ENCODE results near the gene ITPKC.

ITPKC gene

DNA sequence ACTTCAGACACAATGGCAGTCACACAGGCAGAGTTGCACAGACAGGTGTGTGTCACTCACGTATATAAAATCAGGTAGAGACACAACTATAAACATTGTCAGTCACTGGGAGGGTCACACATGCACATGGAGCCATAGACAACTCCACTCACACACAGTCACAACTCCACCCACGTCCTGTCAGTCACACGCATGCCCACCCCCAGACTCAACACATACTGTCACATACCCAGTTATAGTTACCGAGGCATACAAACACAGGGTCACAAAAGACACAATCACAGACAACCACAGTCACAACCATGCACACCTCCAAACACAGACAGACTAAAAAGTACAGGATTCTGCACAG is 27.9 kb upstream of the ITPKC start:
- no peak for DNase-seq (ENCODE audit: low spot score)
- in situ Hi-C loops (cut with MboI; ENCODE audit: low sequenced_read_pairs, unreplicated experiment): no loop called here
- TF ChIP-seq, protein P1, sequence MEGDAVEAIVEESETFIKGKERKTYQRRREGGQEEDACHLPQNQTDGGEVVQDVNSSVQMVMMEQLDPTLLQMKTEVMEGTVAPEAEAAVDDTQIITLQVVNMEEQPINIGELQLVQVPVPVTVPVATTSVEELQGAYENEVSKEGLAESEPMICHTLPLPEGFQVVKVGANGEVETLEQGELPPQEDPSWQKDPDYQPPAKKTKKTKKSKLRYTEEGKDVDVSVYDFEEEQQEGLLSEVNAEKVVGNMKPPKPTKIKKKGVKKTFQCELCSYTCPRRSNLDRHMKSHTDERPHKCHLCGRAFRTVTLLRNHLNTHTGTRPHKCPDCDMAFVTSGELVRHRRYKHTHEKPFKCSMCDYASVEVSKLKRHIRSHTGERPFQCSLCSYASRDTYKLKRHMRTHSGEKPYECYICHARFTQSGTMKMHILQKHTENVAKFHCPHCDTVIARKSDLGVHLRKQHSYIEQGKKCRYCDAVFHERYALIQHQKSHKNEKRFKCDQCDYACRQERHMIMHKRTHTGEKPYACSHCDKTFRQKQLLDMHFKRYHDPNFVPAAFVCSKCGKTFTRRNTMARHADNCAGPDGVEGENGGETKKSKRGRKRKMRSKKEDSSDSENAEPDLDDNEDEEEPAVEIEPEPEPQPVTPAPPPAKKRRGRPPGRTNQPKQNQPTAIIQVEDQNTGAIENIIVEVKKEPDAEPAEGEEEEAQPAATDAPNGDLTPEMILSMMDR (IDR thresholded peaks at IDR 0.05; ENCODE audit: borderline replicate concordance, control extremely low read depth, extremely low read depth, insufficient read depth, missing control alignments): no peak

DNA sequence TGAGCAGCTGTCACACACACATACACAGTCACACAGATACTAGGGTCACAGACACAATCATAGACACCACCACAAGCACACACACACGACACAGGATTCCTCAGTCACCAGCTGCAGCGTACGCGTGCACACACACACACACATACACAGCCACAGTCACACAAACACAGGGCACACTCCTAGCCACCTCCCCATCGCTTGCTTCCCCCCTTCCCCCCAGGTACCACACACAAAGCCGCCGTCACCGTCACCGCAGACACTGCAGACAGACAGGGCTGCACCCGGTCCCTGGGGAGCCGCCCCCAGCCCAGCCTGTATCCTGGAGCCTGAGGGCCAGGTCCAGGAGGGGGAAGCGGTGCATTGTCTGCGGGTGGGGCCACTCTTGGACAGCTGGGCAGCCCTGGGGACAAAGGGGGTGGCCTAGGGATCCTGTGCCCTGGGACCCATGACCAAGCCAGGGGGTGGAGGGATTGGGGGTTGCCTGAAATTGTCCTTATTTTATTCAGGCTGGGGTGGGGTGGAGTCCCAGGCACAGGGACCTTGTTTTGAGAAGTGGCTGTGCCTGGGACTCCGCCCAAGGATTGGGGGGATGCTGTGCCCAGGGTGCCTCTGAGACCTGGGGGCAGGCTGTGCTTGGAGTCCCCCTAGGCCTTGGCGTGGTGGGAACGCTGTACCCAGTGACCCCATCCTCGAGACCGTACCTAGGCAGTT is 27.4 kb upstream of the ITPKC start:
- TF ChIP-seq, protein P1 (IDR thresholded peaks at IDR 0.05; ENCODE audit: borderline replicate concordance, control extremely low read depth, extremely low read depth, insufficient read depth, missing control alignments): no peak
- peak; percentile 50 for DNase-seq (ENCODE audit: low spot score)
- in situ Hi-C loops (cut with MboI; ENCODE audit: low sequenced_read_pairs, unreplicated experiment): no loop called here

DNA sequence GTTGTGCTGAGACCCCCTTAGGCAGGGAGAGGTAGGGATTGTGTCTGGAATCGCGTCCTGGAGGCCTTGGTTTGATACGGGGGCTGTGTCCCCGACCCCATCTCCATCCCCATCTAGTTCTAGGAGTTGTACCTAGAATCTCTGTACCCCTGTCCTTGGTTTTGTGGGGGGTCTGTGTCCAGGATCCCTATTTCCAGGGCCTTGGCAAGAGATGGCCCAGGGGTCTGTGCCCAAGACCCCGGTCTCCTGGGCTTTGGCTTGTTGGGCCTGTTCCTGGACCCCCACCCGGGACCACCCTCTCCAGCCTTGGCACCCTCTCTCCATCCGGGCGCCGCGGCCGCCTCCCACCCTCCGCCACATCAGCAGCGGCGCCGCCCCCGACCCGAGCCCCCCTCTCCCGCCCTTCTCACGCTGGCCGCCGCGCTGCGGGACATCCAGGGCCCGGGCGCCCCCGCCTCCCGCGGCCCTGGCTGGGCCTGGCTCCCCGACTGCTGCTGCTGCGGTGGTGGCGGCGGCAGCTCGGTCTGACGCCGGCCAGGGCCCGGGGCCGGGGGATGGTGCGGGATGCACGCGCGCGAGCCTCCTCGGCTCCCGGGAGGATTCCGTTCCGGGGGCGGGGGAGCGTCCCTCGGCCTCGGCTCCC is 26.7 kb upstream of the ITPKC start, which contains the start of gene NUMBL:
Gene NUMBL (minus strand): TSS at position 602 of the 643 bp plus-strand sequence. CDS start 168 bp downstream, at position 434.
- TF ChIP-seq, protein P1 (IDR thresholded peaks at IDR 0.05; ENCODE audit: borderline replicate concordance, control extremely low read depth, extremely low read depth, insufficient read depth, missing control alignments): no peak
- in situ Hi-C loops (cut with MboI; ENCODE audit: low sequenced_read_pairs, unreplicated experiment): no loop called here
- DNase-seq (ENCODE audit: low spot score): no peak

DNA sequence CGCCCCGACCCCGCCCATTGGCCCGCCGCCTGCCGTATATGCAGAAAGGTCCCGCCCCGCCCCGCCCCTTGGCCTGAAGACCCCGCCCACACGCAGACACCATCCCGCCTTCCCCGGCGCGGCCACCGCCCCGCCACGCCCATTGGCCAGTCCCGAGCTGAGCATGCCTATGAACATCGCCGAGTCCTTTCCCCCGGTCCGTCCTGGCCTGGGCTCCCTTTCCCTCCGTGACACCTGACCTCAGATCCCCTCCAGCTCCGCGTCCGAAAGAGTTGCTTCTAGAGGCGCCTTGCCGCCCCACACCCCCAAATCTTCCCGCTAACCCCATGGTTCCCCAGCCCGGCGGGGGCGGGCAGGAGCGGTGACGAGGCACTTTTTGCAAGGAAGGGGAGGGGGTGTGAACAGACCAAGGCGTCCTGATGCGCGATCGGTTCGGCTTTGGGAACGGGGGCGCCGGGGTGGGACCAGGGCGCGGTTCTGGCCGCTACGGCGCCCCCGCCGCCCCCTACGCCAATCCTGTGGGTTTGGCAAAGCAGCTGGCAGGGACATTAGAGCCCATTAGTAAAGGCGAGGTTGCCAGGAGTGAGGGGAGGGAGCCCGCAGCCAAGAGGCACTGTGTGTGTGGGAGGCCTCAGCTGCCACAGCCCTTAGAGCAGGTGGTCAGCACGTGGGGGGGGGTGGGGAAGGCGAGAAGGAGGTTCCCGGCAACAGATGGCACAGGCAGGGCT is 26.1 kb upstream of the ITPKC start:
- TF ChIP-seq, protein P1 (IDR thresholded peaks at IDR 0.05; ENCODE audit: borderline replicate concordance, control extremely low read depth, extremely low read depth, insufficient read depth, missing control alignments): no peak
- in situ Hi-C loops (cut with MboI; ENCODE audit: low sequenced_read_pairs, unreplicated experiment): no loop called here
- DNase-seq (ENCODE audit: low spot score): peak; percentile 100

DNA sequence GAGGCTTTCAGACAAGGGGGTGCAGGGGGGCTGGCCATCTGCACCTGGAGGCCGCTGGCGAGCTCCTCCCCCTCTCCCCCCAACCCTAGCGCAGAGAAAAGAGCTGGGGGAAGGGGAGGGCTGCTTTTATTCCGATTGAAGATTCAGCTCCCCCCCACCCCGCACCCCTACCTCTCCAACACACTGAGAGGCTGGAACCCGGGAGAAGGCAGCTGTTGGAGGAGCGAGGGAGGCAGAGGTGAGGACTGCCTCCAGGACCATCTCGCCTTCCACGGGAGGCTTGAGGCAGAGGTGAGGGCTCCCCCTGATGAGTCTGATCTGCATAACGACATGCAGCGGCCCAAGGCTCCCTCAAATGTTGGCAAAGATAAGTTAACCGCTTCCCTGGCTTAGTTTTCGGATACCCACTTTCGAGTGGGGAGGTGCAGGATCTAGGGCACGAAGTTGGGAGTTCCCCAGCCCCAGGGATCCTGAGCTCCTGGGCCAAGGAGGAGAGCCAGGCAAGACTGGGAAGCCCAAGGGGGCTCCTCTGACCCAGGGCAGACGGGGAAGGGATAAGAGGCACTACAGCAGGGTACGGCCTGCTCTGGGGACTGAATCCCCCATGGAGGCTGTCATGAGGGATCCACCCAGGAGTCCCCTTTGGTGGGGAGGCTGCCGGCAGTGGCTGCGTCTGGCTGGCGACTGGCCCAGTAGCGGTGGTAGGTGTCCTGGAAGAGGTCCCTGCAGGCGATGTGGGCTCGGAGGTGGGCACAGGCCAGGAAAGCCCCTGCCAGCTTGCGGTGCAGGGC is 25.3 kb upstream of the ITPKC start:
- in situ Hi-C loops (cut with MboI; ENCODE audit: low sequenced_read_pairs, unreplicated experiment): no loop called here
- TF ChIP-seq, protein P1 (IDR thresholded peaks at IDR 0.05; ENCODE audit: borderline replicate concordance, control extremely low read depth, extremely low read depth, insufficient read depth, missing control alignments): no peak
- no peak for DNase-seq (ENCODE audit: low spot score)

DNA sequence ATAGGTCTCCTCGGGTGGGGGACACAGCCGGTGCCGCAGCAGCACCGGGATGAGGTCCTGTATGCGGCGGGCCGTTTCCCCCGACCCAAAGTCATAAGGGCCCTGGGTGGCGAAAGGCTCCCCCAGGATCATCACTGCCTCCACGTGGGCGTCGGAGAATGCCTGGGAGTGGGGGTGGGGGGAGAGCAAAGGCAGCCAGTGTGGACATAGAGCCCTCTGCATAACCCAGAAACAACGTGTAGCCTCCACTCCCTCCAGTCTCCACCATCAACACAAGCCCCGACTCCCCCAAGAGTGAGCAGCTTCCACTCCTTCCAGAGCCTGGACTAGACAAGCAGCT is 24.7 kb upstream of the ITPKC start:
- TF ChIP-seq, protein P1 (IDR thresholded peaks at IDR 0.05; ENCODE audit: borderline replicate concordance, control extremely low read depth, extremely low read depth, insufficient read depth, missing control alignments): no peak
- in situ Hi-C loops (cut with MboI; ENCODE audit: low sequenced_read_pairs, unreplicated experiment): no loop called here
- no peak for DNase-seq (ENCODE audit: low spot score)
